ENCODE results near the gene U2AF1L4.

The U2AF1L4 gene

DNA sequence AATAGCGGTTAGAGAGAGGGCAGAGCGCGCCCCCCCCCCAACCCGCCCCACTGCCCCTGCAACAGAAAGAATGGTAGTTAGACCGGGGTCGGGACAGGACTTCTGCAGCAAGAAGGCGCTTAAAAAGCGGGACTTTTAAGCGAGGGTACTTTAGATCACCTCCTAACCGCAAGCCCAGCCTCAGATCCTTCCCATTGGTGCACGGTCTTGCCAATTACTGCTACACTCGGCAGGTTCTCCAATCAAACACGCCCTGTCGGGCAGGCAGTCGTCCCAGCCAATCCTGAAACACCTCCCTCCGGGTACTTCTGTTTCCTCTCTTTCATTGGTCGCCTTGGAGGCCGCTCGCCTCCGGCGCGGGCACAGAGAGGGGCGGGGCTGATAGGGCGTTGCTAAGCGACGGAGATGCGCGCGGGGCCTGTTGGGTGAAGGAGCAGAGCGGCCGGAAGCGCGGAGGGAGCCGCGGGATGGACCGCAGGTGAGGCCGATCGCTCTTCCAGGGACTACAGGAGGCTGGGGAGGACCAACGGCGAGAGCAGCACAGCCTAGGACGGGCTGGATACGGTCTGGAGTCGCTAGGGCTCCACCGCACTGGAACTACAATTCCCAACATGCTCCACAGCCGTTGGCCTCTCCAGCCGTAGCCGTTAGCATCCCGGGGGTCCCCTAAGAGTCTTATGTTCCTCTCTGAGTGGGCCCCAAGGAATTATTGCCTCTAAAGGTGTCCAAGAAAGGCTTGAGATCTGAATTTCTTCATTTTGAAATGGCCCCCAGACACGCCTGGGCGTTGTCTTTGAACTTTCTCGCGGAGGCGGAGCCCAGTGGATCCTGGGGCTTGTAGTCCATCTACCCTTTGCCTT, 12.8 kb upstream of the U2AF1L4 start, which contains the start of gene PROSER3:
PROSER3 (plus strand) TSS at position 428 of the 860 bp plus-strand sequence; CDS start at position 468, 40 bp downstream.
- peak; percentile 96 to 99 (median 98) for DNase-seq (ENCODE audit: low read depth in 2 of 3, low spot score in 1 of 3)

DNA sequence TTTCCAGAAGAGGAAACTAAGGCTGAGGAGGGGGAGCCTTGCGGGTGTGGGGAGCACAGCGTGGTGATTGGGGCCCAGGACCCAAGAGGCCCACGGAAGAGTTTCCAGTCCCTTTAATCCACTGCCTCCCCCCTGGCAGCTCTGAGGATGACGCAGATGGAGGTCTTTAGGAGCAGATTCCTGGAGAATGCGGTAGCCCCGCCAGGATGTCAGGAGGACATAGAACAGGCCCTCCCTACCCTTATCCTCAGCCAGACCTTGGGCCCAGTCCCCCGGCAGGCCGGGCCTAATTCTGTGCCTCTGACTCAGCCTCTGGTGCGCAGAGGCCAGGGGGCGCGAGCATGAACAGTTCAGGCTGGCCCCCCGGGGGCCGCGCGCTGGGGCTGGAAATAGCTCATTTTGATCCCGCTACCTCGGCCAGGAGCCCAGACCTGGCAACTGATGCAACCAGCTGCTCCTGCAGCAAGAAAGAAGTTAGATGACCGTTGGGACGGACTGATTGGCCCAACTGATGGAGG, 12.1 kb upstream of the U2AF1L4 start:
- no peak for DNase-seq (ENCODE audit: low read depth in 2 of 3, low spot score in 1 of 3)

DNA sequence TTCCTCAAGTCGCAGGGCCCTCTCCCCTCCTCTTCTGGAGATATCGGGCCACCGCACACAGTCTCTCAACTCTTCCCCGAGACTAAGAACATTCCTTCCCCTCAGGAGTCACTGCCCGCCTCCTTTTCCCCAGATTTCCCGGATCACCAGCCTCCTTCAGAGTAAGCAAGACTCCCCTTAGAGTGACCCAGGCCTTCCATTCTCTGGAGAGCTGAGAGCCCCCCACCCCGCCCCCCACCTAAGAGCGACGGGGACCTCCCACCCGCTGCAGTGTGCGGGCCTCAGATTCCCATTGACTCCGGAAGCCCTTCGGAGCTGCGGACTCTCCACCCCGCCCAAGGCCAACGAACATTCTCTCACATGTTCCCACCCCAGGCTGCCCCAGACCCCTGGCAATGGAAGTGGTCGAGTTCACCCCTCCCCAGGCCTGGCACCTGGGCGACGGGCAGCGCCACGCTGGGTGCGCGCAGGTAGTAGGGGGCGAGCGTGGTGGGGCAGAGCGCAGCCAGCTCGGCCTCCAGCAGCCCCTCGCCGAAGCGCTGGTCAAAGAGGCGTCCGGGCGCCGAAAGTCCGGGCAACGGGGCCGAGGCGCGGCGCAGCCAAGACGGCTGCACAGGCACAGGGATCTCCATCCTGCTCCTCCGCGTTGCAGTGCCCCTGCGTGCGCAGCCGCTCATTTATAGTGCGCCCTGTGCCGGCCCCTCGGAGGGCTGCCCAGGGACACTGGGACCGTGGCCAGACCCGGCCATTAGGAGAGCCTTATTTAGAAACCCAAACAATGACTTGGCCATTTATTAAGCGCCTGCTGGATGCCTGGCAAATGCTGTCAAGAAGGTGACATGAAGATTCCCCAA, 11.4 kb upstream of the U2AF1L4 start, which contains the start of gene HSPB6:
HSPB6 (minus strand) TSS at position 653 of the 854 bp plus-strand sequence; CDS start at position 632, 21 bp downstream.
- no peak for DNase-seq (ENCODE audit: low read depth in 2 of 3, low spot score in 1 of 3)

DNA sequence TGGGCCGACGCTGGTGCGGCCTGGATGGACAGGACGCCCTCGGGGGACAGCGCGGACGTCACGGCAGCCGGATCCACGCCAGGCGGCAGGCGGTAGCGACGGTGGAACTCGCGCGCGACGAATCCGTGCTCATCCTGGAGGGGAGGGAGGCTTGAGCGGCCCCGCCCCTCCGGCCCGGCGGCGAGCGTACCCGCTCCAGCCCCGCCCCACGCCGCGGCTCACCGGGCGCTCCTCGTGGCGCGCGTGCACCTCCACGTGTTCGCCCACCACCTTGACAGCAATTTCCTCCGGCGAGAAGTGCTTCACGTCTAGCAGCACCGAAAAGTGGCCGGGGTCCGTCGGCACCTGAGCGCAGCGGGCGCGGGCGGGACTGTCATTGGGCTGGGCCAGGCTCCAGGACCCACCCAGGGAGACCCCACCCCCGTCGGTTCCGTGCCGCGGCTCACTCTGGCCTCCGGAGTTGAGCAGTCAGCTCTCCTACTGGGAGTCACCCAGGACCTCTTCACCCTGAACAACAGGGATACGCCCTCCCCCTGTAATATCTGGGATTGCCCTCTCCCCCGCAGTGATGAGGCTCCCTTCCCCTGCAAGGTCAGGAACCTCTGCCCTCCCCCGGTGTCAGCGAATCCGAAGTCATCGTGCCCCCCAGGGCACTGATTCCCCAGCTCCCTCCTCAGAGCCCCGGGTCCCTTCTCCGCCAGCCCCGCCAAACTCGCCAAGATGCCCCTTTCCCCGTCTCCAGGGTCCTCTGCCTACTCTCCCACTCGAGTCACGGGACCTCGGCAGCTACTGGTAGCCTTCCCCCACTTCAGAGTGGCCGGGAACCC, 10.5 kb upstream of the U2AF1L4 start:
- peak in 2 of 3 donors; percentile 36 to 41 for DNase-seq (ENCODE audit: low read depth in 2 of 3, low spot score in 1 of 3)

DNA sequence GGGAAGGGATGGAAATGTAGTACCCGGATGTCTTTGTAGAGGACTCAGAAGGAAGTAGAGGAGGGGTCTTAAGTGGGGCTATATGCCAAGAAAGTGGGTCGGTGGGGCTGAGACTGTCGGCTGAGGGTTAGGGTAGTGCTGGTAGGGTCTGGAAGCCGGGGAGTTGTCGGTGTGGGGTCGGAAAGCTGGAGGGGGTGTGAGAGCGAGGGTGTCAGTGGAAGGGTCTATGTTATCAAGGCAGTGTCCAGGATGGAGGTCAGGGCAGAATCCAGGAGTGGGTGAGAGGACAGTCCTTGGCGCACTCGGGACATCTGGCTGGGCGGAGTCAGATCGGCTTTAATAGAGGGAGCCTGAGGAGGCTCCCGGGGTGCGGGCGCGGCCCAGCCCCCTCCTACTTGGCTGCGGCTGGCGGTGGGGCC, 9.9 kb upstream of the U2AF1L4 start:
- DNase-seq (ENCODE audit: low read depth in 2 of 3, low spot score in 1 of 3) = no peak

DNA sequence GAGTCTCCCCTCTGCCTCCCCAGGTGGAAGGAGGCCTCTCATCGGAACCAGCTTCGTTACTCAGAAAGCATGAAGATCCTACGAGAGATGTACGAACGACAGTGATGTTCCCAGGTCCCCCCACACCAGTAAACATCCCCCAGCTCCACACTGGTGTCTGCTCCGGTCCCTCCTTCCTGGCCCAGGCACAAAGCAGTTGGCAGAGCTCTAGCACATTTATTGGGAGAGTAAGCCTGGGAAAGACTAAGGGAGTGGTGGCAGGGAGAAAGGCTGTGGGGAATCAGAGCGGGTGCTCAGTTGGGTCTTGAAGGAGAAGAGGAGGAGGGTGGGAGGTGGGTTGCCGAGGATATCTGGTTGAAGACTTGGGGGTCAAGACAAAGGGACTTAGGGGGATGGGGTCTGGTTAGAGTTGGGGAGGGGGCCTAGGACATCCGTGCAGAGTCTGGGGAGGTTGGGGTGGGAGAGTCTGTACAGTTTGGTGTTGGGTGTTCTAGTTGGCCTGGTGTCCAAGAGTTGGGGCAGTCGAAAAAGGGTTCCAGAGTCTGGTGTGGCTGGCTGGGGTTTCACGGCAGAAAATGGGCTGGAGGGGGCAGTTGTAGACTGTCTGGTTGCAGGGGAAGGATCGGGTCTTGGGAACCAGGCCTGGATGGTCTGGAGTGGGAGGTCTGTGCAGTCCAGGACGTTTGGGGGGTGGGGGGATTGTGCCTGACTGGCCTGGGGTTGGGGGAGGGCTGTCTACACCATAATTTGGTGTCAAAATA, 9.3 kb upstream of the U2AF1L4 start:
- DNase-seq (ENCODE audit: low read depth in 2 of 3, low spot score in 1 of 3) = no peak

DNA sequence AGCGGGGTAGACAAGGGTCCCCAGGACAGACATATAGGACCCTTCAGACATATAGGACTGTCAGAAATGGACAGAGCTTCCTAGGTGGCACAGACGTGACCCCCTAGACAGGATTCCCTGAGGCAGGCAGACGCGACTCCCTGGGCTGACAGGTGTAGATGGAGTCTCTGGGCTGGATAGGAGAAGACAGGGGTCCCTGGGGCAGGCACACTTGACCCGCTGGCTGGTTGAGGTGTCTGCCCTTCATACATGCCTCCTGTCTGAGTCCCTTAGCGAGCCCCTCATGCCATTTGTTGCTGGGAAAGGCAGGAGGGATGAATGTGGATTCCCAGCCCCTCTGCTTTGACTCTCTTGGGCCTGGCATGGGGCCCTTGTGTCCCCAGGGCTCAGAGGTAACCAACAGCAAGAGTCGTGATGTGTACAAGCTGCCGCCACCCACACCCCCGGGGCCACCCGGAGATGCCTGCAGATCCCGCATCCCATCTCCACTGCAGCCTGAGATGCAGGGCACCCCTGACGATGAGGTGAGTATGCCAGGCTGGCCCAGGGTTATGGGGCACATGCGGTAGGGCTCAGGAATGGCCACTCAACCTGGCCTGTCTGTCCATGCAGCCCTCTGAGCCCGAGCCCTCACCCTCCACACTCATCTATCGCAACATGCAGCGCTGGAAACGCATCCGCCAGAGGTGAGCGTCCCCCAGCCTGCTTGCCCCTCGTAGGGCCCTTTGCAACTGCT, 8.6 kb upstream of the U2AF1L4 start:
- DNase-seq (ENCODE audit: low read depth in 2 of 3, low spot score in 1 of 3) = no peak

DNA sequence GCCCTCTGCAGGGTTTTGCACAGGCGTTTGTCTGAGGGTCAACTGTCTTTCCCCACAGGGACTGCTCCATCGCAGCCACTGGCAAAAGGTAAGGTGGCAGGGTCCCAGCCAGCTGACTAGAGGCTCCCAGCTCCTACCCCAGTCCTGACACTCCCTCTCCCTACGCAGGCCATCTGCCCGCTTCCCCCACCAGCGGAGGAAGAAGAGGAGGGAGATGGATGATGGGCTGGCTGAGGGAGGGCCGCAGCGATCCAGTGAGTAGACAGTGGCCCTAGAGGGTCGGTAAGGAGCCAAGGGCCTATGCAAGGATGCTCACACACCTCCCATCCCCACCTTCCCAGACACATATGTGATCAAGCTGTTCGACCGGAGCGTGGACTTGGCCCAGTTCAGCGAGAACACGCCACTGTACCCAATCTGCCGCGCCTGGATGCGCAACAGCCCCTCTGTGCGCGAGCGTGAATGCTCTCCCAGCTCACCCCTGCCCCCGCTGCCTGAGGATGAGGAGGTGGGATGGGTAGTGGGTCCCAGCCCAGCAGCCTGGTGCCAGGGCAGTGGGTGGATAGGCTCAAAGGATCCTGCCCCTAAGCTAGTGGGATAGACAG, 7.6 kb upstream of the U2AF1L4 start:
- no peak for DNase-seq (ENCODE audit: low read depth in 2 of 3, low spot score in 1 of 3)

DNA sequence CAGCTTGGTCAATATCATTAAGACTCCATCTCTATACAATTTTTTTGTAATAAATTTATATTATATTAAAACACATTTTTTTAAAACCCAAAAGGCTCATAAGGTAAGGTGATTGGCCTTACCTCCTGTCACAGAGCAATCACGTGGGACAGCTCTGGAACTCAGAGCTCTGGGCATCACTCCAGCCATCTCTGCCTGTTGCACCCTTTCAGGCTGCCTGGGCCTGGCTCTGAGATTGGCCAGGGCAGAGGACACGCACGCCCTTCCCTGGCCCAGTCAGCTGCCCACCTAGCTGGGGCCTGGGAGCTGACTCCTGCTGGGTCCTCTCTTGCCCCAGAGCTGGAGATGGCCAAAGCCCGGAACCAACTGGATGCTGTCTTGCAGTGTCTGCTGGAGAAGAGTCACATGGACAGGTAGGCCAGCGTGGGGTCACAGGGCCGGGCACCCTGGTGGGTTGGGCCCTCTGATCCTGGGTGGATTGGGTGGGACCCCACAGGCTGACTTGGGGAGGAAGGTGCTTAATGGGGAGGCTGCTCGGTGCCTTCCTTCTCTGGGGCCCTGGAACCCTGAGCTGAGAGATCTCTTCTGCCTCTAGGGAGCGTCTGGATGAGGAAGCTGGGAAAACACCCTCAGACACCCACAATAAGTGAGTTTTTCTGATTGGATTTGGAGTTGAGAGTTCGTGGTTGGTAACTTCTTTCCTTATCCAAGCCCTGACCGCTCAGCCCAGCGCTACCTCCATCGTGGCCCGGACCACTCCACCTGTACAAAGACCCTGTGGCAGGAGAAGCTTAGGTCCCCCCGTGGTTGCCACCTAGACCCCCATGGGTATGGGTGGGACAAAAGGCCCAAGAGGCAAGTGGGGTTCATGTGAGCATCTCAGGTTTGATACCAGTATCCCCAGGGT, 6.9 kb upstream of the U2AF1L4 start:
- DNase-seq (ENCODE audit: low read depth in 2 of 3, low spot score in 1 of 3) = no peak

DNA sequence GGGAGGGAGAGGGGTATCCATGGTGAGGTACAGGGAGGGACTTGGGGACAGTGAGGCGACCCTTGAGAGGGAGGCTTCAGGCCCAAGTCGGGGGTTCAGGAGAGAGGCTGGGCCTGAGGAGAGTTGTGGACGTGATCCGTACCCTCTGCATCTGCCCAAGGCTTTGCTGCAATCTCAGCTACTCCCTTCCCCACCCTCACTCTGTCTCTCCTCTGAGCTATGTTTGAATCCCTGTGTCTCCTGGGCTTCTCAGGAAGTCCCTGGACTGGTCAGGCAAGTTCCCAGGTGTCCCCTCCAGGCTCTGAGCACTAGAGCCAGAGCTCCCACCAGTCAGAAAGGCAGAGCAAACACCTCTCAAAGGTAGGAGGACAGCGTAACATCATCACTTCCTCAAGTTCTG, 4.9 kb upstream of the U2AF1L4 start:
- DNase-seq (ENCODE audit: low read depth in 2 of 3, low spot score in 1 of 3) = no peak

DNA sequence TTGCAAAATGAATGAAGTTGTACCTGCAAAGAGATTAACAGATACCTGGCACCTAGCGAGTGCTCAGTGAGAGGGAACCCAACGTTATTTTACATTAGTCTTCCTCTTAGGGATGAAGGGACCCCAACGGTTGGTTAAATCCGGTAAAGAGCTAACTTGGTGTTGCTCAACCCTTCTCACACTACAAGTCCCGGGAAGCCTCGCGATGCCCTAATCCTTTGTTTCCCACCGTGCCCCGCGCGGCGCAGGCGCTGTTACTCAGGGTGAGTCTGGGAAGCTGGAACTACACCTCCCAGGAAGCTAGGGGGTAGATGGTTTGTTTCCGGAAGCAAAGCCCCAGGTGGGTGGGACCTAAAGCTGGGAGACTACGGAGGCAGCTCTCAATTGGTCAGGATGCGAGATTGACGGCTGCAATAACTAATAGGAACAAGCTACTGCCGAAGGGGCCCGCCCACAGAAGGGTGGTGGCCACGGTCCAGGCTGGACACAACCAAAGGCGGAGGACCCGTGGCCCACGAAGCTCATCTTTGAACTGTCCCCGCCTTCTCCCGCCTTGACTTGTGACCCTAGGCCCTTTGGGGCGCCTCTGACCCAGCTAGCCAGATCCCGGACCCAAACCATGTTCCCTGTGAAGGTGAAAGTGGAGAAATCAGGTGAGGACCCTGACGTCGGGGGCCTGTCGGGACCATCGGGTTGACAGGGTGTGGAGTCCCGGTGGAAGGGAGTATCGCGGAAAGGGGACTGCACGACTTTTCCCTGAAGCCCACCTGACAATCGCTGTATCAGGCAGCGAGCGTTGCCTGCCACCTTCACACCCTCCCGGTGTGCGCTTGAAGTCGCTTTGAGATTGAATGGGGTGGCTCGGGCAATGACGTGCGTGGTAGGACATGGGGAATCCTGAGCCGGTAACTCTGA, 3.1 kb upstream of the U2AF1L4 start, which contains the start of gene LIN37:
LIN37 (plus strand) TSS at position 471 of the 915 bp plus-strand sequence; CDS start at position 620, 149 bp downstream.
- peak; percentile 97 to 99 (median 98) for DNase-seq (ENCODE audit: low read depth in 2 of 3, low spot score in 1 of 3)

DNA sequence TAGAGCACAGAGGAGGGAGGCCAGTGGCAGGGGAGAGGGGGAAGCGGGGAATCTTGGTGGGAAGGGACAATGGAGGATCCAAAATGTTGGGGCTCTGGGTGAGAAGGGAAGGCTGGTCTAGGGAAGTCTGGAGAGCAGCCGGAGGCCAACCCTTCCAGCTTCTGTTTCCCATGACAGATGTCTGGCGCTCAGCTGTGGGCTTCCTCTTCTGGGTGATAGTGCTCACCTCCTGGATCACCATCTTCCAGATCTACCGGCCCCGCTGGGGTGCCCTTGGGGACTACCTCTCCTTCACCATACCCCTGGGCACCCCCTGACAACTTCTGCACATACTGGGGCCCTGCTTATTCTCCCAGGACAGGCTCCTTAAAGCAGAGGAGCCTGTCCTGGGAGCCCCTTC, 1.3 kb upstream of the U2AF1L4 start:
- no peak for DNase-seq (ENCODE audit: low read depth in 2 of 3, low spot score in 1 of 3)

DNA sequence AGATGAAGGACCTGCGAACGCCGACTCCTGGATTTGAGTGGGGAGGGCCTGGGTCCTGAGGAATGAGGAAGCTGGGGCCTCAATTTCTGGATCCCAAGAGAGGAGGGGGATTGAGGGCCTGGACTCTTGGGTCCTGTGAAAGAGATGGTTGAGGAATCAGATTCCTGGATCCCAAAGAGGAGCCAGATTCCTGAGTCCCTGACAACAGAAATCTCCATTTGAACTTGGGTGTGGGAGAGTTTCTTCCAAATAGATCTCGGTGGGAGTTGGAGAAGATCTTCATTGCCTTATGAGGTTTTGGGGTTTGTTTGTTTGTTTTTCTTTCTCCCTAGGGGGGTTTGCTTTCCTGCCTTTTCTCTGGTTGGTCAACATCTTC, 857 bp upstream of the U2AF1L4 start:
- no peak for DNase-seq (ENCODE audit: low read depth in 2 of 3, low spot score in 1 of 3)

DNA sequence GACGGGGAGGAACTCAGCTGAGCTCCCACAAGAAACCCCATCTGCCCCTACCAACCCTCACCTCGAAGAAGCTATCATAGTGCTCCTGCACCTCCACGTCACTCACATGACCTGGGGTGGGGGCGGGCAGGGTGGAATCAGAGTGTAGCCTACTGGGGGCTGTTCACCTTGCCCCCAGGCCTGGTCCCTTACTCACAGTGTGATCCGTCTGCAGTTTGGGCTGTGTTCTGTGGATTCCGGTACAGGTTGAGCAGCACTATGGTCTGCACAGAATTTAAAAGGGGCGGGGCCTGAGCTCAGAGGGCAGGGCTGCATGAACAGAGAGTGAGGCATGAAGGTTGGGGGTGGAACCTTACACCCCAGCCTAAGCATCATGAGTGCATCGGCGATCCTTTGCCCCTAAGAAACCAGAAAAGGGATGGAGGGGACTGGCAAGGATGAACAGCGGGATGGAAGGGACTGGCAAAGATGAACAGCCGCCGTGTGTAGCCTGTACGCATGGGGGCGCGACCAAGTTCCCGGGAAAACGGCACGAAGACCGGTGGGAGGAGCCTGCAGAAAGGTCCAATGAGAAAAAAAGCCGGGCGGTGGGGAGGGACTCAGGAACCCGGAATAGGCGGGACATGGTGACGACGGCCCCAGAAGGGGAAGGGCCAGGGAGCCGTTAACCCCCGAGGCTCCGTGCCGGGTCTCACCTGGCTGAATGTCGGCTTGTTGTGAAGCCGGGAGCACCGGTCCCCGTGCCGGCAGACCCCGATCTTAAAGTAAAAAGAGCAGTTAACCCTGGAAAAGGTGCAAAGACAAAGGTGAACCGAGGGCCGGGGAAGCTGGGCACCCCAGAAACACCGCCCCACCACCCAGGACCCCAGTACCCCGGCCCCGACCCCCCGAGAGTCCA, 539 bp downstream of the U2AF1L4 start:
- peak; percentile 90 for DNase-seq (ENCODE audit: low read depth in 2 of 3, low spot score in 1 of 3)

DNA sequence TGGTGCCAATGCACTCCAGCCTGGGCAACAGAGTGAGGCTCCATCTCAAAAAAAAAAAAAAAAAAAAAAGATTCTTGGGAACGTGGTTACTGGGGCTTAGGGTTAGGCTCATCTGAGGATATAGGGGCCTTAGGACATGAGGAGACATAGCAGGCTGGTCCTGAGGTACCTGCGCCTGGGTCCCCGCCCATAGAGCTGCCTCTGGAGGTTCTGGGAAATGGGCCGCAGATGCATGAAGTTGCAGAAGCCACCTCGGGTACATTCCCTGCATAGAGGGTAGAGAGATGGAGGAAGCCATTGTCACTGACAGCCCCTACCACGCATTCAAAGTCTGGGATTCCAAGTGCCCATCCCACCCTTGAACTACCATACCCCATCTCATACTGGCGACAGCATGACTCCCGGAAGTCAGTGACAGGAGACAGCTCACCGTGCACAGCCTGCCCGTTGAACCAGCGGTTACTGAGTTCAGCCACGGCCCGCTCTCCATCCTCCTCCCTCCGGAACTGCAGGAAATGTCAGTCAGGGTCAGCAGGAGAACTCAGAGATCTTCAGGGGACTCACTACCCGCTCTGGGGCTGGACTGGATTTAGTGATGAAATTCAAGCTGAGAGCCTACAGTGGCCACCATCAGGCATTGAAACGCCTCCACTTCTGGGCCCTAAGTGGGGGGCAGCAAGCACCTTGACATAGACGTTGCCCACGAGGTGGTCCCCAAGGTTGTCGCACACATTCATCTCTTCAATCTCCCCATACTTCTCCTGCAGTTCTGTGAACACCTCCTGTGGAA, 1.4 kb downstream of the U2AF1L4 start:
- no peak for DNase-seq (ENCODE audit: low read depth in 2 of 3, low spot score in 1 of 3)

Data from stimulated activated CD4-positive, alpha-beta T cell treated with anti-CD3 and anti-CD28 coated beads, Interleukin-12 subunit alpha, Interleukin-12 subunit beta, amount 100 ng/mL, for 48 hours (primary cell).